CD4-positive, alpha-beta T cell treated with Interleukin-12 subunit alpha and Interleukin-12 subunit beta, for 1 hour (primary cell): ENCODE measurements around the gene GPR15LG.

Experiments used
- DNase-seq: peaks from one replicate; pipeline ENCODE4 v3.0.0-alpha.2; 2020

GPR15LG gene

GRCh38 chr10:84217746-84218145 lies 44.1 kb downstream of the GPR15LG start:
- no peak for DNase-seq

DNA sequence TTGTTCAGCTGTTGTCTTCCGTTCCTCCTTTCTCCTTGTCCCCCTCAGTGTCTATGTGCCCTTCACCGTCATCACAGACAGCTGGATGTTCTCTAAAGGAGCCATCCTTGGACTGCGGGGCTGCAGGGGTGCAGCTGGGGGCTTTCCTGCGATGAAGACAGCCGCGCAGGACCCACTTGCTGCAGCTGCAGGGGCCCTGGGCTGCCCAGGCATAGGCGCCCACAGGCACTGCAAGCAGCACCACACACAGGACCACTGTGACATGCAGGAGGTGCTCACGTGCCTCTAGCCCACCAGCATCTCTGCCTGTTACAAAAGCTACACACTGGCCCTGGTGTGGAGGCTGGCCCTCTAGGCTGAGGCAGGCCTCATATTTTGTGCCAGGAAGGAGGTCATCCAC lies 48.3 kb downstream of the GPR15LG start:
- no peak for DNase-seq

GRCh38 chr10:84224411-84225028 lies 50.9 kb downstream of the GPR15LG start:
- no peak for DNase-seq

- DNase-seq: no peak
Observed at GRCh38 chr10:84225427-84226173, 52.0 kb downstream of the GPR15LG start, which contains the start of gene LRIT2. TSS of gene LRIT2 (minus strand) at chr10:84225544. CDS start at chr10:84225520, 24 bp downstream.

GRCh38 chr10:84226616-84227015 lies 53.0 kb downstream of the GPR15LG start:
- DNase-seq: no peak

GRCh38 chr10:84227810-84228209 lies 54.2 kb downstream of the GPR15LG start:
- DNase-seq: no peak

DNA sequence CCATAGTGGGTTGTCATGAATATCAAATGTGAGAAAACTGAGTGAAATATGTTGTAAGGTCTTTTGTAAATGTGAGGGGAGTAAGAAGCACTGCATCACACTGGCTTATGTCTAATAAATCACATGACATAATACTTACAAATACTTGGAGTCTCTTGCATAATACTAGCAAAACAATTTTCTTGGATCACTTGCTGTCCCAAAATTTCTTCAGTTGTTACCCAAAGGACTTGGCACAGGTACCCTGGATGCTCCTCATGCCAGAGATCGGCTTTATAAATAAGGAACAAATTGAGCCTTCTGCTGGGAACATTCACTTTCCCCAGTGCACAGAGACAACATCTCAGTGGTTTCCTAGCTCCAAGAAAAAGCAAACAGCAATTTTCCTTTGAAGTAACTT lies 56.8 kb downstream of the GPR15LG start:
- no peak for DNase-seq

GRCh38 chr10:84232376-84232775 lies 58.8 kb downstream of the GPR15LG start:
- no peak for DNase-seq

- DNase-seq: no peak
Observed at GRCh38 chr10:84233940-84234339, 60.3 kb downstream of the GPR15LG start.

DNA sequence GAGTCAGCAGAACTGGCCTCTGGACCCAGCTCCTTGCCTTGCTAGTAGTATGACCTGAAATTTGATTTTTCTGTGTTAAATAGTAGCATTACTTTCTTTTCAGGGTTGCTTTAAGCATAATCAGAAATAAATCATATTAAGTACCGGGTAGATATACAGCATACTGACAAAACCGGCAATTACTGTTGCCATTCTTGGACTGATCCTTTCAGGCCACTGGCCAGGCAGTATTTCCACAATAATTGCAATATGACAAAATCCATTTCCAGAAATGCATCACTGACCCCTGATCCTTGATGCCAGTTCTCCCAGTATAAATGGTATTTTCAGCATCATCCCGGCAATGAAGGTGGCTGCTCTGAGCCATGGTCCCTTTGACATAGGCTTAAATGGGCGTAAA lies 60.9 kb downstream of the GPR15LG start:
- no peak for DNase-seq
